CD8-positive, alpha-beta memory T cell (primary cell): ENCODE measurements around the gene FN1. TPM values are rescaled to one million over a fixed set of nuclear protein-coding genes. Genes with fewer than 3 reads are reported as not detected.

Experiments used
- CTCF ChIA-PET: fragments of 350-600 bp; sonication (Branson Sonifier 250); formaldehyde crosslinking; loops from one replicate; lab custom pipeline; 2021; ENCODE audit warnings: antibody characterized with exemption; lab: Charles Lee
- POLR2A ChIA-PET: fragments of 350-600 bp; sonication (Branson Sonifier 250); formaldehyde crosslinking; loops from one replicate; lab custom pipeline; 2021; ENCODE audit warnings: antibody characterized with exemption; lab: Charles Lee
- DNase-seq, 5 donors: peaks; one replicate each; pipeline versions ENCODE4 v3.0.0 to v3.0.0-alpha.2; 2020 to 2022; ENCODE audit warnings: mixed read lengths in 1 of 5
- H3K27ac ChIP-seq: one replicate; pipeline ENCODE4 v1.7.0; 2013; ENCODE audit warnings: low read depth, mild to moderate bottlenecking, low read length, moderate library complexity
- H3K27me3 ChIP-seq: 2 replicates; pipeline ENCODE4 v1.7.0; 2013; ENCODE audit warnings: low read length, mild to moderate bottlenecking; ENCODE audit not compliant: insufficient read depth, poor library complexity, severe bottlenecking
- H3K36me3 ChIP-seq: 2 replicates; pipeline ENCODE4 v1.7.0; 2013; ENCODE audit warnings: mild to moderate bottlenecking, low read length, moderate library complexity; ENCODE audit not compliant: insufficient read depth
- H3K4me1 ChIP-seq: 2 replicates; pipeline ENCODE4 v1.7.0; 2013; ENCODE audit warnings: mild to moderate bottlenecking, low read length, moderate library complexity; ENCODE audit not compliant: insufficient read depth
- H3K4me3 ChIP-seq: 2 replicates; pipeline ENCODE4 v1.7.0; 2013; ENCODE audit warnings: mild to moderate bottlenecking, low read length
- H3K9me3 ChIP-seq: 2 replicates; pipeline ENCODE4 v1.7.0; 2013; ENCODE audit warnings: mild to moderate bottlenecking, low read length
- H3K27ac Mint-ChIP-seq, 8 donors: one replicate each; pipeline ENCODE4 v1.8.0; 2020 to 2021; ENCODE audit warnings: mixed read lengths in 8 of 8, mild to moderate bottlenecking in 6 of 8, inconsistent platforms in 3 of 8, moderate library complexity in 3 of 8
- H3K27me3 Mint-ChIP-seq, 2 donors: one replicate each; pipeline ENCODE4 v1.8.0; 2020 to 2021; ENCODE audit warnings: mixed read lengths in 2 of 2, mild to moderate bottlenecking in 1 of 2, moderate library complexity in 1 of 2
- H3K36me3 Mint-ChIP-seq, 3 donors: one replicate each; pipeline ENCODE4 v1.8.0; 2020 to 2021; ENCODE audit warnings: mixed read lengths in 3 of 3, inconsistent platforms in 1 of 3, mild to moderate bottlenecking in 1 of 3
- H3K4me1 Mint-ChIP-seq, 3 donors: one replicate each; pipeline ENCODE4 v1.8.0; 2020 to 2021; ENCODE audit warnings: mixed read lengths in 3 of 3, inconsistent platforms in 1 of 3, mild to moderate bottlenecking in 1 of 3
- H3K4me3 Mint-ChIP-seq, 7 donors: one replicate each; pipeline ENCODE4 v1.8.0; 2020 to 2021; ENCODE audit warnings: mixed read lengths in 7 of 7, mild to moderate bottlenecking in 6 of 7, moderate library complexity in 4 of 7, inconsistent platforms in 2 of 7
- H3K9me3 Mint-ChIP-seq, 5 donors: one replicate each; pipeline ENCODE4 v1.8.0; 2020 to 2022; ENCODE audit warnings: mixed read lengths in 5 of 5, mild to moderate bottlenecking in 3 of 5, moderate library complexity in 2 of 5, inconsistent platforms in 1 of 5
- polyA plus RNA-seq: library from polyadenylated mRNA; unstranded; fragments of 300-500 nt; fragmentation: Illumina TruSeq; gene quantifications from one replicate; pipeline ENCODE4 v1.2.3, GENCODE V29; 2021
- total RNA-seq, 2 experiments: library from RNA; stranded (reverse); gene quantifications; one replicate each; pipeline ENCODE4 v1.2.3, GENCODE V29; 2021

The FN1 gene
- total and polyA plus RNA-seq, 3 experiments from 2014 or later = 0.08 to 0.31 (median 0.18) TPM

GRCh38 chr2:215405722-215406581 is 29.9 kb downstream of the FN1 start:
- ChIA-PET POLR2A (no interaction called here), CTCF (no interaction called here)
- Mint-ChIP-seq H3K9me3 (peaks cover 0 to 2% (median 0%) of the 10 kb centered on the region in 5 donors), H3K4me3 (no peak overlapping the region), H3K36me3 (no peaks in the 10 kb centered on the region), H3K4me1 (no peaks in the 10 kb centered on the region), H3K27me3 (peaks cover 2 to 18% of the 10 kb centered on the region in 2 donors), H3K27ac (no peak overlapping the region)
- no peak overlapping the region for H3K4me3 ChIP-seq
- no peaks in the 10 kb centered on the region for H3K27me3 ChIP-seq
- H3K9me3 ChIP-seq = no peaks in the 10 kb centered on the region
- no peak for DNase-seq
- no peak overlapping the region for H3K27ac ChIP-seq
- no peaks in the 10 kb centered on the region for H3K4me1 ChIP-seq
- H3K36me3 ChIP-seq = no peaks in the 10 kb centered on the region

GRCh38 chr2:215404348-215405012 is 31.4 kb downstream of the FN1 start:
- Histone ChIP-seq H3K4me3 (no peak overlapping the region), H3K27ac (no peak overlapping the region), H3K4me1 (no peaks in the 10 kb centered on the region), H3K36me3 (no peaks in the 10 kb centered on the region), H3K9me3 (no peaks in the 10 kb centered on the region), H3K27me3 (no peaks in the 10 kb centered on the region)
- Mint-ChIP-seq H3K4me1 (no peaks in the 10 kb centered on the region), H3K27me3 (peaks cover 0 to 11% of the 10 kb centered on the region in 2 donors), H3K27ac (no peak overlapping the region), H3K36me3 (no peaks in the 10 kb centered on the region), H3K4me3 (no peak overlapping the region), H3K9me3 (peaks cover 0 to 2% (median 0%) of the 10 kb centered on the region in 5 donors)
- ChIA-PET CTCF (no interaction called here), POLR2A (no interaction called here)
- no peak for DNase-seq

- Histone ChIP-seq H3K27me3 (no peaks in the 10 kb centered on the region), H3K4me1 (no peaks in the 10 kb centered on the region), H3K4me3 (no peak overlapping the region), H3K36me3 (no peaks in the 10 kb centered on the region), H3K9me3 (no peaks in the 10 kb centered on the region), H3K27ac (no peak overlapping the region)
- Mint-ChIP-seq H3K9me3 (peaks cover 0 to 2% (median 0%) of the 10 kb centered on the region in 5 donors), H3K27ac (no peak overlapping the region), H3K36me3 (no peaks in the 10 kb centered on the region), H3K4me1 (no peaks in the 10 kb centered on the region), H3K4me3 (no peak overlapping the region), H3K27me3 (peaks cover 0 to 17% of the 10 kb centered on the region in 2 donors)
- no peak for DNase-seq
- ChIA-PET POLR2A (no interaction called here), CTCF (no interaction called here)
Measured at GRCh38 chr2:215403441-215404347, 32.2 kb downstream of the FN1 start.

GRCh38 chr2:215401896-215402379 is 33.9 kb downstream of the FN1 start:
- H3K36me3 ChIP-seq = no peaks in the 10 kb centered on the region
- no peak overlapping the region for H3K4me3 ChIP-seq
- no peak overlapping the region for H3K27ac Mint-ChIP-seq
- no peaks in the 10 kb centered on the region for H3K27me3 ChIP-seq
- H3K27me3 Mint-ChIP-seq = peaks cover 2 to 16% of the 10 kb centered on the region in 2 donors
- H3K4me1 Mint-ChIP-seq = no peaks in the 10 kb centered on the region
- H3K9me3 ChIP-seq = no peaks in the 10 kb centered on the region
- no peaks in the 10 kb centered on the region for H3K36me3 Mint-ChIP-seq
- no peaks in the 10 kb centered on the region for H3K4me1 ChIP-seq
- ChIA-PET CTCF (no interaction called here), POLR2A (no interaction called here)
- H3K4me3 Mint-ChIP-seq = no peak overlapping the region
- peaks cover 0 to 2% (median 0%) of the 10 kb centered on the region in 5 donors for H3K9me3 Mint-ChIP-seq
- no peak for DNase-seq
- H3K27ac ChIP-seq = no peak overlapping the region

- POLR2A ChIA-PET = no interaction called here
- Histone ChIP-seq H3K4me1 (no peaks in the 10 kb centered on the region), H3K4me3 (no peak overlapping the region), H3K9me3 (no peaks in the 10 kb centered on the region), H3K36me3 (no peaks in the 10 kb centered on the region), H3K27me3 (no peaks in the 10 kb centered on the region), H3K27ac (no peak overlapping the region)
- Mint-ChIP-seq H3K4me1 (no peaks in the 10 kb centered on the region), H3K27ac (no peak overlapping the region), H3K36me3 (no peaks in the 10 kb centered on the region), H3K4me3 (no peak overlapping the region), H3K9me3 (peaks cover 0 to 2% (median 0%) of the 10 kb centered on the region in 5 donors), H3K27me3 (peaks cover 2 to 18% of the 10 kb centered on the region in 2 donors)
- CTCF ChIA-PET = no interaction called here
- no peak for DNase-seq
Measured at GRCh38 chr2:215399067-215399716, 36.7 kb downstream of the FN1 start.

GRCh38 chr2:215397632-215398341 is 38.1 kb downstream of the FN1 start:
- H3K27me3 ChIP-seq = no peaks in the 10 kb centered on the region
- Mint-ChIP-seq H3K27me3 (peaks cover 2 to 18% of the 10 kb centered on the region in 2 donors), H3K9me3 (peaks cover 0 to 2% (median 0%) of the 10 kb centered on the region in 5 donors), H3K4me1 (no peaks in the 10 kb centered on the region), H3K36me3 (no peaks in the 10 kb centered on the region), H3K4me3 (no peak overlapping the region), H3K27ac (no peak overlapping the region)
- DNase-seq = no peak
- H3K4me1 ChIP-seq = no peaks in the 10 kb centered on the region
- POLR2A ChIA-PET = no interaction called here
- H3K27ac ChIP-seq = no peak overlapping the region
- CTCF ChIA-PET = no interaction called here
- H3K9me3 ChIP-seq = no peaks in the 10 kb centered on the region
- no peaks in the 10 kb centered on the region for H3K36me3 ChIP-seq
- H3K4me3 ChIP-seq = no peak overlapping the region

- no peak overlapping the region for H3K4me3 Mint-ChIP-seq
- peaks cover 0 to 2% (median 0%) of the 10 kb centered on the region in 5 donors for H3K9me3 Mint-ChIP-seq
- no peaks in the 10 kb centered on the region for H3K4me1 Mint-ChIP-seq
- Histone ChIP-seq H3K9me3 (no peaks in the 10 kb centered on the region), H3K27me3 (no peaks in the 10 kb centered on the region), H3K27ac (no peak overlapping the region), H3K36me3 (no peaks in the 10 kb centered on the region), H3K4me1 (no peaks in the 10 kb centered on the region), H3K4me3 (no peak overlapping the region)
- ChIA-PET POLR2A (no interaction called here), CTCF (no interaction called here)
- H3K27ac Mint-ChIP-seq = no peak overlapping the region
- no peak for DNase-seq
- H3K36me3 Mint-ChIP-seq = no peaks in the 10 kb centered on the region
- H3K27me3 Mint-ChIP-seq = peaks cover 2 to 18% of the 10 kb centered on the region in 2 donors
Measured at GRCh38 chr2:215396595-215397313, 39.1 kb downstream of the FN1 start.
